Loucy (cell line): ENCODE results near the gene RGS12.

ENCODE experiments used
- CTCF ChIP-seq: fragments of 200-600 bp; sonication (generic); conservative IDR thresholded peaks from 2 replicates; pipeline ENCODE4 v1.5.1; 2014; ENCODE audit warnings: mild to moderate bottlenecking, antibody characterized with exemption, low read length
- EZH2phosphoT487 ChIP-seq: fragments of 200-600 bp; IDR thresholded peaks from 2 replicates; pipeline ENCODE4 v1.6.1; 2018; ENCODE audit warnings: antibody characterized with exemption, mild to moderate bottlenecking, moderate library complexity, borderline replicate concordance

GRCh38 chr4:3247399-3248177, 45.2 kb upstream of the RGS12 start:
- no peak for TF ChIP-seq CTCF
- no peak for TF ChIP-seq EZH2phosphoT487
